Heart left ventricle (tissue), 16 donors: Measurements from ENCODE around the gene GH2. TPM values are rescaled to one million over a fixed set of nuclear protein-coding genes. Genes with fewer than 3 reads are reported as not detected.

Experiments used
- ATAC-seq, 4 donors: fragments of 200-7000 bp; cut with Tn5 transposase; one replicate each; pipeline ENCODE4 v1.9.1; 2020 to 2022; ENCODE audit warnings: moderate library complexity in 4 of 4, mild to moderate bottlenecking in 3 of 4, moderate number of reproducible peaks in 1 of 4
- DNase-seq, 5 donors: peaks; one replicate each; pipeline ENCODE4 v3.0.0-alpha.2; 2020
- H3K27ac ChIP-seq, 12 donors: fragments of 200-600 bp; sonication (generic) in 4 of 12; one replicate each; pipeline versions ENCODE4 v1.5.0 to v1.8.0; 2016 to 2022; ENCODE audit warnings: mild to moderate bottlenecking in 2 of 12
- H3K27me3 ChIP-seq, 9 donors: fragments of 200-600 bp; sonication (generic) in 2 of 9; one replicate each; pipeline versions ENCODE4 v1.5.1 to v1.8.0; 2016 to 2022; ENCODE audit warnings: mild to moderate bottlenecking in 3 of 9
- H3K36me3 ChIP-seq, 9 donors: fragments of 200-600 bp; sonication (generic) in 2 of 9; one replicate each; pipeline versions ENCODE4 v1.5.0 to v1.8.0; 2018 to 2022; ENCODE audit warnings: mild to moderate bottlenecking in 2 of 9
- H3K4me1 ChIP-seq, 12 donors: fragments of 200-600 bp; sonication (generic) in 4 of 12; one replicate each; pipeline versions ENCODE4 v1.5.0 to v1.8.0; 2016 to 2022; ENCODE audit warnings: mild to moderate bottlenecking in 3 of 12
- H3K4me3 ChIP-seq, 12 donors: fragments of 200-600 bp; sonication (generic) in 4 of 12; one replicate each; pipeline versions ENCODE4 v1.5.0 to v1.8.0; 2017 to 2022; ENCODE audit warnings: mild to moderate bottlenecking in 9 of 12, moderate library complexity in 4 of 12
- H3K9me3 ChIP-seq, 12 donors: fragments of 200-600 bp; sonication (generic) in 4 of 12; one replicate each; pipeline versions ENCODE4 v1.5.0 to v1.8.0; 2016 to 2022; ENCODE audit warnings: mild to moderate bottlenecking in 1 of 12
- CTCF ChIP-seq, 12 donors: fragments of 200-600 bp; sonication (generic) in 4 of 12; IDR thresholded peaks; one replicate each; pipeline versions ENCODE4 v1.5.0 to v1.8.0; 2018 to 2022; ENCODE audit warnings: antibody characterized with exemption in 12 of 12, mild to moderate bottlenecking in 5 of 12
- POLR2A ChIP-seq, 2 donors: fragments of 450-650 bp; IDR thresholded peaks; one replicate each; pipeline ENCODE4 v1.6.1; 2017; ENCODE audit warnings: antibody characterized with exemption in 2 of 2, mild to moderate bottlenecking in 2 of 2, moderate library complexity in 2 of 2
- WGBS, 4 donors: extraction: QIAGEN DNeasy Blood & Tissue Kit in 2 of 4; methylation state at CpG; one replicate each; pipeline versions ENCODE4 v1.1.5 to v1.1.7; 2013 to 2018; 5-methylcytosine and 5-hydroxymethylcytosine counted together
- intact Hi-C, 10 donors: fragments of 100-400 bp; cut with DNase I; formaldehyde crosslinking; loops; one replicate each; pipeline versions ENCODE4 v1.11.1 to v1.14.2; 2022
- polyA plus RNA-seq, 2 donors: library from polyadenylated mRNA; stranded (reverse); fragments of 200-250 nt; gene quantifications; one replicate each; pipeline ENCODE4 v1.2.3, GENCODE V29; 2013
- total RNA-seq, 9 donors: library from RNA; depleted of rRNA in 2 of 9; stranded (reverse); fragments of >200 nt in 2 of 9; fragmentation: NEBNext Ultra II Directional in 3 of 9; extraction: Animal tissue kit (Norgen Biotek cat#: 25700) in 3 of 9; gene quantifications; one replicate each; pipeline versions ENCODE4 v1.1.0 to v1.2.4, GENCODE V29; 2016 to 2023
- donor health status: ischemic (EF 13 %, LVEDD 7.1; RV severe dilation, severe dysfunction).
- donor health status: healthy with polysubstance abuse.
- donor health status: DM: no; HTN: yes; CAD: no.
- donor health status: DM: no; HTN: no; CAD: no.
- donor health status: ischemic (EF 25% LVEDD 6.9; RV normal size, moderate dysfunction).
- donor health status: ischemic (EF 25% LVEDD 5.7; RV mildly dilated, moderate dysfunction).
- donor health status: healthy.
- donor health status: DM: yes; HTN: yes; CAD: no.
- donor health status: ischemic (EF 35%, LVEDD 5.7; RV mildly dilated, moderate dysfunction).
- donor health status: nonischemic (EF 11% LVEDD 7.7; RV severe dilation, severe dysfunction).
- donor health status: DM: yes; HTN: yes; CAD: no.
- donor health status: PGD.
- donor health status: ischemic (EF 29% LVEDD 5.4; RV normal size, mild dysfunction).
- donor health status: nonischemic (EF 23%, LVEDD 6.1; RV moderate dilation, normal function).

Gene GH2
- total and polyA plus RNA-seq, 11 donors, result not detected

- DNase-seq, result no peak
- 87 to 91% (median 91%) methylated on average over 15 of the region's 15 CpGs for whole genome bisulfite sequencing, 4 donors
- intact Hi-C loops, result no loop called here
- ATAC-seq, result no peak
- no peaks in the 10 kb centered on the region for H3K9me3 ChIP-seq
- no peaks in the 10 kb centered on the region for H3K27me3 ChIP-seq
- no peak overlapping the region for H3K4me3 ChIP-seq
- TF ChIP-seq POLR2A (IDR thresholded peaks at IDR 0.05) (no peak), CTCF (IDR thresholded peaks at IDR 0.05) (no peak)
- H3K4me1 ChIP-seq, result peaks cover 3 to 43% (median 23%) of the 10 kb centered on the region in 12 donors
- H3K27ac ChIP-seq, result no peak overlapping the region
- H3K36me3 ChIP-seq, result peaks cover 0 to 87% (median 84%) of the 10 kb centered on the region in 9 donors
These were observed 47.9 kb downstream of the GH2 start for GRCh38 chr17:63833741-63834373.

GRCh38 chr17:63833026-63833740, 48.6 kb downstream of the GH2 start:
- no peaks in the 10 kb centered on the region for H3K9me3 ChIP-seq
- TF ChIP-seq POLR2A (IDR thresholded peaks at IDR 0.05) (no peak), CTCF (IDR thresholded peaks at IDR 0.05) (no peak)
- peaks cover 0 to 92% (median 84%) of the 10 kb centered on the region in 9 donors for H3K36me3 ChIP-seq
- DNase-seq (no peak), ATAC-seq (no peak)
- H3K27me3 ChIP-seq, result no peaks in the 10 kb centered on the region
- H3K4me1 ChIP-seq, result peaks cover 3 to 43% (median 23%) of the 10 kb centered on the region in 12 donors
- H3K4me3 ChIP-seq, result no peak overlapping the region
- intact Hi-C loops, result no loop called here
- 84 to 88% (median 86%) methylated on average over 13 to 14 of the region's 14 CpGs for WGBS, 4 donors
- H3K27ac ChIP-seq, result no peak overlapping the region

GRCh38 chr17:63832455-63832854, 49.3 kb downstream of the GH2 start:
- peaks cover 0 to 90% (median 84%) of the 10 kb centered on the region in 9 donors for H3K36me3 ChIP-seq
- no peaks in the 10 kb centered on the region for H3K9me3 ChIP-seq
- TF ChIP-seq POLR2A (IDR thresholded peaks at IDR 0.05) (no peak), CTCF (IDR thresholded peaks at IDR 0.05) (no peak)
- H3K4me1 ChIP-seq, result peaks cover 0 to 38% (median 21%) of the 10 kb centered on the region in 12 donors
- 63 to 86% (median 79%) methylated on average over 2 of the region's 2 CpGs for WGBS, 4 donors
- no peak overlapping the region for H3K27ac ChIP-seq
- H3K4me3 ChIP-seq, result no peak overlapping the region
- no peaks in the 10 kb centered on the region for H3K27me3 ChIP-seq
- no peak for ATAC-seq
- intact Hi-C loops, result no loop called here
- DNase-seq, result no peak

GRCh38 chr17:63832014-63832413, 49.7 kb downstream of the GH2 start:
- H3K4me3 ChIP-seq, result no peak overlapping the region
- 85 to 92% (median 88%) methylated on average over 5 of the region's 5 CpGs for WGBS, 4 donors
- TF ChIP-seq CTCF (IDR thresholded peaks at IDR 0.05) (no peak), POLR2A (IDR thresholded peaks at IDR 0.05) (no peak)
- H3K4me1 ChIP-seq, result peaks cover 0 to 34% (median 18%) of the 10 kb centered on the region in 12 donors
- H3K27ac ChIP-seq, result no peak overlapping the region
- ATAC-seq (no peak), DNase-seq (no peak)
- no peaks in the 10 kb centered on the region for H3K9me3 ChIP-seq
- intact Hi-C loops, result no loop called here
- H3K27me3 ChIP-seq, result no peaks in the 10 kb centered on the region
- H3K36me3 ChIP-seq, result peaks cover 0 to 87% (median 80%) of the 10 kb centered on the region in 9 donors
